Stimulated activated CD4-positive, alpha-beta T cell treated with anti-CD3 and anti-CD28 coated beads, Interleukin-4, amount 100 ng/mL, for 4 hours (primary cell): ENCODE measurements around the gene CENPS.
"Not testable (repeated sequence)": the region's sequence is repeated elsewhere in the genome, so short reads cannot be mapped to it uniquely, and the experiment has no call there.

Source experiments
- DNase-seq, 2 experiments: peaks; one replicate each; pipeline ENCODE4 v3.0.0-alpha.2; 2020

CENPS gene

GRCh38 chr1:10421637-10422036 is 8.6 kb upstream of the CENPS start:
- no peak for DNase-seq

- no peak for DNase-seq
Measured at GRCh38 chr1:10424034-10424433, 6.2 kb upstream of the CENPS start.

GRCh38 chr1:10424651-10425050 is 5.6 kb upstream of the CENPS start:
- DNase-seq = no peak

- not testable (repeated sequence) for DNase-seq
Measured at GRCh38 chr1:10425826-10426534, 4.3 kb upstream of the CENPS start.

- DNase-seq = not testable (repeated sequence)
Measured at GRCh38 chr1:10426535-10426848, 3.7 kb upstream of the CENPS start.

GRCh38 chr1:10428984-10429383 is 1.2 kb upstream of the CENPS start:
- no peak for DNase-seq

- DNase-seq = no peak
Measured at GRCh38 chr1:10429868-10430215, 391 bp upstream of the CENPS start.

- no peak for DNase-seq
Measured at GRCh38 chr1:10431070-10431730, 967 bp downstream of the CENPS start.

GRCh38 chr1:10432910-10433700 is 2.9 kb downstream of the CENPS start:
- no peak for DNase-seq

GRCh38 chr1:10433790-10434189 is 3.6 kb downstream of the CENPS start:
- DNase-seq = no peak

- DNase-seq = no peak
Measured at GRCh38 chr1:10434590-10434989, 4.4 kb downstream of the CENPS start.

GRCh38 chr1:10437052-10437451 is 6.8 kb downstream of the CENPS start:
- no peak for DNase-seq

- DNase-seq = no peak
Measured at GRCh38 chr1:10438677-10439163, 8.5 kb downstream of the CENPS start.

- DNase-seq = no peak
Measured at GRCh38 chr1:10440305-10440704, 10.1 kb downstream of the CENPS start.

GRCh38 chr1:10440794-10441193 is 10.6 kb downstream of the CENPS start:
- DNase-seq = no peak

GRCh38 chr1:10444248-10444647 is 14.0 kb downstream of the CENPS start:
- DNase-seq = no peak

GRCh38 chr1:10444795-10445397 is 14.7 kb downstream of the CENPS start:
- no peak for DNase-seq

- DNase-seq = no peak
Measured at GRCh38 chr1:10446790-10447422, 16.7 kb downstream of the CENPS start.

GRCh38 chr1:10449751-10450150 is 19.5 kb downstream of the CENPS start, which contains the start of gene CORT:
Gene CORT, plus strand, starts transcription at chr1:10450031. Its CDS starts 193 bp downstream, at chr1:10450224.
- no peak for DNase-seq

- no peak for DNase-seq
Measured at GRCh38 chr1:10450156-10450814, 20.1 kb downstream of the CENPS start.

GRCh38 chr1:10450836-10451235 is 20.6 kb downstream of the CENPS start:
- no peak for DNase-seq

GRCh38 chr1:10451287-10451686 is 21.1 kb downstream of the CENPS start:
- DNase-seq = no peak
